Measurements from ENCODE around the gene COPE. TPM values are rescaled to one million over a fixed set of nuclear protein-coding genes. Genes with fewer than 3 reads are reported as not detected.
"Not testable (repeated sequence)": the region's sequence is repeated elsewhere in the genome, so short reads cannot be mapped to it uniquely, and the experiment has no call there.

COPE gene
- polyA plus RNA-seq, 4 donors = 93.4 to 140 (median 104) TPM

- DNase-seq (ENCODE audit: low read depth in 4 of 4, low spot score in 3 of 4) = no peak
Observed at GRCh38 chr19:18910801-18911436, 8.3 kb downstream of the COPE start.

GRCh38 chr19:18910010-18910409 lies 9.2 kb downstream of the COPE start:
- no peak for DNase-seq (ENCODE audit: low read depth in 4 of 4, low spot score in 3 of 4)

GRCh38 chr19:18908917-18909619 lies 10.1 kb downstream of the COPE start:
- DNase-seq (ENCODE audit: low read depth in 4 of 4, low spot score in 3 of 4) = no peak

GRCh38 chr19:18906605-18907519 lies 12.3 kb downstream of the COPE start:
- DNase-seq (ENCODE audit: low read depth in 4 of 4, low spot score in 3 of 4) = no peak

- DNase-seq (ENCODE audit: low read depth in 4 of 4, low spot score in 3 of 4) = no peak
Observed at GRCh38 chr19:18905513-18906236, 13.5 kb downstream of the COPE start.

- no peak for DNase-seq (ENCODE audit: low read depth in 4 of 4, low spot score in 3 of 4)
Observed at GRCh38 chr19:18905058-18905456, 14.1 kb downstream of the COPE start.

GRCh38 chr19:18904334-18905057 lies 14.7 kb downstream of the COPE start:
- no peak for DNase-seq (ENCODE audit: low read depth in 4 of 4, low spot score in 3 of 4)

GRCh38 chr19:18903156-18904037 lies 15.8 kb downstream of the COPE start:
- no peak for DNase-seq (ENCODE audit: low read depth in 4 of 4, low spot score in 3 of 4)

GRCh38 chr19:18902519-18902918 lies 16.7 kb downstream of the COPE start:
- DNase-seq (ENCODE audit: low read depth in 4 of 4, low spot score in 3 of 4) = not testable (repeated sequence)

GRCh38 chr19:18901491-18901890 lies 17.7 kb downstream of the COPE start:
- DNase-seq (ENCODE audit: low read depth in 4 of 4, low spot score in 3 of 4) = no peak

- DNase-seq (ENCODE audit: low read depth in 4 of 4, low spot score in 3 of 4) = no peak
Observed at GRCh38 chr19:18900700-18901481, 18.3 kb downstream of the COPE start.

- no peak for DNase-seq (ENCODE audit: low read depth in 4 of 4, low spot score in 3 of 4)
Observed at GRCh38 chr19:18899624-18900560, 19.3 kb downstream of the COPE start.

- no peak for DNase-seq (ENCODE audit: low read depth in 4 of 4, low spot score in 3 of 4)
Observed at GRCh38 chr19:18898607-18899408, 20.4 kb downstream of the COPE start.

GRCh38 chr19:18898081-18898606 lies 21.0 kb downstream of the COPE start:
- DNase-seq (ENCODE audit: low read depth in 4 of 4, low spot score in 3 of 4) = no peak

GRCh38 chr19:18897094-18898029 lies 21.8 kb downstream of the COPE start:
- no peak for DNase-seq (ENCODE audit: low read depth in 4 of 4, low spot score in 3 of 4)
